Ecto neural progenitor cell (in vitro differentiated cells): ENCODE results near the gene TP53BP2.
"Not testable (repeated sequence)": the region's sequence is repeated elsewhere in the genome, so short reads cannot be mapped to it uniquely, and the experiment has no call there.

Source experiments
- DNase-seq: peaks from one replicate; pipeline ENCODE4 v3.0.0-alpha.2; 2018; ENCODE audit warnings: low spot score

The TP53BP2 gene

GRCh38 chr1:223742856-223743517 is 102.8 kb downstream of the TP53BP2 start:
- no peak for DNase-seq

- DNase-seq, result no peak
These were observed 103.9 kb downstream of the TP53BP2 start for GRCh38 chr1:223741861-223742260.

- DNase-seq, result not testable (repeated sequence)
These were observed 105.6 kb downstream of the TP53BP2 start for GRCh38 chr1:223740038-223740736.

- no peak for DNase-seq
These were observed 106.2 kb downstream of the TP53BP2 start for GRCh38 chr1:223739366-223740037.

- DNase-seq, result no peak
These were observed 107.0 kb downstream of the TP53BP2 start for GRCh38 chr1:223738465-223739365.

GRCh38 chr1:223737342-223737741 is 108.4 kb downstream of the TP53BP2 start:
- no peak for DNase-seq

- not testable (repeated sequence) for DNase-seq
These were observed 109.1 kb downstream of the TP53BP2 start for GRCh38 chr1:223736638-223737037.

- no peak for DNase-seq
These were observed 111.6 kb downstream of the TP53BP2 start for GRCh38 chr1:223733898-223734852.

- DNase-seq, result no peak
These were observed 112.6 kb downstream of the TP53BP2 start for GRCh38 chr1:223732993-223733798.

- no peak for DNase-seq
These were observed 114.5 kb downstream of the TP53BP2 start for GRCh38 chr1:223731133-223731770.

GRCh38 chr1:223730479-223731132 is 115.1 kb downstream of the TP53BP2 start:
- DNase-seq, result no peak

- no peak for DNase-seq
These were observed 115.8 kb downstream of the TP53BP2 start for GRCh38 chr1:223729906-223730305.
